Endothelial cell of umbilical vein (primary cell): ENCODE results near the gene LRRC8C. TPM values are rescaled to one million over a fixed set of nuclear protein-coding genes. Genes with fewer than 3 reads are reported as not detected.

Source experiments
- BruUV-seq: library from RNA; stranded (reverse); fragments of 400-500 nt; replicated peaks from 2 replicates; lab custom pipeline; 2021; lab: Mats Ljungman, UMichigan
- CTCF ChIA-PET: fragments of 300-600, 350-600 bp; sonication (Branson Sonifier 250); formaldehyde crosslinking; loops from one replicate; lab custom pipeline; 2021; ENCODE audit warnings: antibody characterized with exemption, inconsistent platforms; lab: Charles Lee
- POLR2A ChIA-PET: fragments of 300-600, 350-600 bp; sonication (Branson Sonifier 250); formaldehyde crosslinking; loops from one replicate; lab custom pipeline; 2021; ENCODE audit warnings: antibody characterized with exemption, inconsistent platforms; lab: Charles Lee
- DNase-seq: peaks from one replicate; pipeline ENCODE4 v3.0.0-alpha.2; 2011; ENCODE audit warnings: low read depth, low spot score
- FAIRE-seq: peaks from 2 replicates; lab custom pipeline; 2011; peaks lifted over from hg19 to GRCh38; lab: Jason Lieb, UNC
- H2AFZ ChIP-seq: 2 replicates; pipeline ENCODE4 v1.6.0; 2012; ENCODE audit warnings: low read depth, low read length, control low read depth, inconsistent platforms
- H3K27ac ChIP-seq: 2 replicates; pipeline ENCODE4 v1.5.1; 2011; ENCODE audit warnings: low read depth, mild to moderate bottlenecking, control low read depth, low read length, moderate library complexity; ENCODE audit not compliant: insufficient read depth
- H3K27me3 ChIP-seq, 2 experiments: 2 replicates each; pipeline versions ENCODE4 v1.6.0 to v1.6.1; 2011; ENCODE audit warnings: low read length in 2 of 2, mixed read lengths in 1 of 2; ENCODE audit not compliant: control insufficient read depth in 2 of 2, insufficient read depth in 2 of 2
- H3K36me3 ChIP-seq, 2 experiments: 2 replicates in 1 of 2; 3 replicates in 1 of 2; pipeline ENCODE4 v1.5.1; 2011; ENCODE audit warnings: low read length in 2 of 2, mild to moderate bottlenecking in 1 of 2, moderate library complexity in 1 of 2; ENCODE audit not compliant: control insufficient read depth in 2 of 2, insufficient read depth in 2 of 2; ENCODE audit errors: extremely low read depth in 1 of 2
- H3K4me1 ChIP-seq: 3 replicates; pipeline ENCODE4 v1.5.1; 2011; ENCODE audit warnings: mild to moderate bottlenecking, low read length; ENCODE audit not compliant: control insufficient read depth, insufficient read depth; ENCODE audit errors: extremely low read depth
- H3K4me2 ChIP-seq: 2 replicates; pipeline ENCODE4 v1.6.1; 2011; ENCODE audit warnings: low read length, control low read depth, mixed read lengths; ENCODE audit not compliant: insufficient read depth
- H3K4me3 ChIP-seq, 3 experiments: fragments of 200-600 bp in 1 of 3; sonication (generic), shearing (Covaris generic) in 1 of 3; replicated peaks in 1 of 3; 2 replicates each; pipeline ENCODE4 v1.5.1; 2011 to 2016; ENCODE audit warnings: control low read depth in 3 of 3, low read length in 3 of 3, mild to moderate bottlenecking in 2 of 3, inconsistent platforms in 1 of 3, low read depth in 1 of 3, moderate library complexity in 1 of 3; ENCODE audit not compliant: insufficient read depth in 1 of 3
- H3K79me2 ChIP-seq: 2 replicates; pipeline ENCODE4 v1.6.0; 2012; ENCODE audit warnings: low read length, inconsistent platforms; ENCODE audit not compliant: control insufficient read depth, insufficient read depth
- H3K9ac ChIP-seq: replicated peaks from 2 replicates; pipeline ENCODE3; 2011; ENCODE audit warnings: low read length, control low read depth; ENCODE audit not compliant: insufficient read depth; ENCODE audit errors: extremely low read depth
- H3K9me1 ChIP-seq: replicated peaks from 3 replicates; pipeline ENCODE4 v1.6.0; 2011; ENCODE audit warnings: mild to moderate bottlenecking, low read length; ENCODE audit not compliant: control insufficient read depth, insufficient read depth; ENCODE audit errors: extremely low read depth
- H3K9me3 ChIP-seq: replicated peaks from 2 replicates; pipeline ENCODE4 v1.5.1; 2012; ENCODE audit warnings: low read length, inconsistent platforms; ENCODE audit not compliant: control insufficient read depth, insufficient read depth
- H4K20me1 ChIP-seq: replicated peaks from 2 replicates; pipeline ENCODE3; 2011; ENCODE audit warnings: mild to moderate bottlenecking, low read length; ENCODE audit not compliant: control insufficient read depth, insufficient read depth; ENCODE audit errors: extremely low read depth
- EZH2 ChIP-seq: IDR thresholded peaks from 2 replicates; pipeline ENCODE4 v1.6.1; 2012; ENCODE audit warnings: borderline replicate concordance, low read depth, mild to moderate bottlenecking, moderate library complexity, low read length, inconsistent platforms; ENCODE audit not compliant: severe bottlenecking
- FOS ChIP-seq: IDR thresholded peaks from 2 replicates; pipeline ENCODE4 v1.6.1; 2011; ENCODE audit warnings: mild to moderate bottlenecking, low read length, moderate library complexity, borderline replicate concordance; ENCODE audit not compliant: insufficient read depth
- GATA2 ChIP-seq: IDR thresholded peaks from 2 replicates; pipeline ENCODE4 v1.7.0; 2011; ENCODE audit warnings: low read depth, mild to moderate bottlenecking, moderate library complexity, mixed read lengths, low read length; ENCODE audit not compliant: insufficient read length, insufficient read depth
- JUN ChIP-seq: IDR thresholded peaks from 2 replicates; pipeline ENCODE4 v1.6.1; 2011; ENCODE audit warnings: borderline replicate concordance, low read depth; ENCODE audit not compliant: insufficient read length, insufficient read depth
- MAX ChIP-seq: IDR thresholded peaks from 2 replicates; pipeline ENCODE4 v1.6.1; 2011; ENCODE audit not compliant: insufficient read depth, insufficient read length
- MYC ChIP-seq: IDR thresholded peaks from one replicate; pipeline ENCODE4 v1.6.1; 2011; ENCODE audit warnings: mild to moderate bottlenecking, low read depth, low read length
- POLR2A ChIP-seq: IDR thresholded peaks from 2 replicates; pipeline ENCODE4 v1.6.1; 2012; ENCODE audit warnings: low read depth, mild to moderate bottlenecking, control low read depth, low read length
- POLR2AphosphoS5 ChIP-seq: IDR thresholded peaks from 2 replicates; pipeline ENCODE4 v1.6.1; 2012; ENCODE audit warnings: low read depth, mild to moderate bottlenecking, control low read depth, low read length, moderate library complexity; ENCODE audit not compliant: insufficient read depth
- dilution Hi-C: fragments of 300-500 bp; cut with MboI; formaldehyde crosslinking; loops from one replicate; pipeline ENCODE4 v1.15.0; 2019; ENCODE audit warnings: low sequenced_read_pairs; ENCODE audit not compliant: extremely low pct_ligation_motif_present
- intact Hi-C: fragments of 100-400 bp; cut with micrococcal nuclease; formaldehyde crosslinking; loops from one replicate; pipeline ENCODE4 v1.10.0; 2022
- polyA plus RNA-seq, 4 experiments: library from polyadenylated mRNA; depleted of rRNA in 3 of 4; stranded (reverse) in 3 of 4; unstranded in 1 of 4; fragments of >200 nt; gene quantifications; 2 replicates each; pipeline versions ENCODE4 v1.2.1 to v1.2.3, GENCODE V29; 2011 to 2012; ENCODE audit warnings: missing spikeins in 1 of 4
- total RNA-seq: library from RNA; stranded (reverse); gene quantifications from 2 replicates; pipeline ENCODE4 v1.2.3, GENCODE V29; 2021
- TF ChIP-seq, protein P1 (sequence below), 2 donors: IDR thresholded peaks; 1 replicate in 1 of 2; 2 replicates in 1 of 2; pipeline ENCODE4 v1.5.1; 2011; ENCODE audit warnings: low read length in 2 of 2, mild to moderate bottlenecking in 2 of 2, moderate library complexity in 2 of 2, control low read depth in 1 of 2, inconsistent platforms in 1 of 2, low read depth in 1 of 2; ENCODE audit not compliant: insufficient read depth in 1 of 2; ENCODE audit errors: extremely low read depth in 1 of 2

LRRC8C gene
- total and polyA plus RNA-seq, 2 donors (not counting 3 experiments of a cell fraction or from before 2014, with no cell fraction given), result 33.6 to 51.5 TPM

GRCh38 chr1:89682611-89683010 lies 49.7 kb downstream of the LRRC8C start:
- ChIA-PET CTCF (interaction anchor here (1.0 to 1.6 kb wide), 2 partner anchors 17 to 80 kb away, joined by 3 to 5 read pairs; no protein-coding TSS in a partner anchor), POLR2A (no interaction called here)
- no TSS peak for BruUV-seq
- Histone ChIP-seq H3K27ac (no peak overlapping the region), H3K9ac (no peak overlapping the region), H2AFZ (no peak overlapping the region), H3K9me1 (no peaks in the 10 kb centered on the region), H3K36me3 (peaks cover 5 to 13% of the 10 kb centered on the region in 2 experiments), H3K4me1 (no peaks in the 10 kb centered on the region), H3K79me2 (peaks cover 74% of the 10 kb centered on the region), H3K4me2 (no peak overlapping the region), H3K9me3 (no peaks in the 10 kb centered on the region), H3K27me3 (no peaks in the 10 kb centered on the region), H4K20me1 (peaks cover 7% of the 10 kb centered on the region), H3K4me3 (no peak overlapping the region)
- dilution Hi-C loops, result no loop called here
- intact Hi-C loops, result no loop called here
- TF ChIP-seq POLR2A (no peak), FOS (no peak), MAX (no peak), EZH2 (no peak), GATA2 (no peak), POLR2AphosphoS5 (no peak), JUN (no peak), MYC (no peak)
- TF ChIP-seq, protein P1, sequence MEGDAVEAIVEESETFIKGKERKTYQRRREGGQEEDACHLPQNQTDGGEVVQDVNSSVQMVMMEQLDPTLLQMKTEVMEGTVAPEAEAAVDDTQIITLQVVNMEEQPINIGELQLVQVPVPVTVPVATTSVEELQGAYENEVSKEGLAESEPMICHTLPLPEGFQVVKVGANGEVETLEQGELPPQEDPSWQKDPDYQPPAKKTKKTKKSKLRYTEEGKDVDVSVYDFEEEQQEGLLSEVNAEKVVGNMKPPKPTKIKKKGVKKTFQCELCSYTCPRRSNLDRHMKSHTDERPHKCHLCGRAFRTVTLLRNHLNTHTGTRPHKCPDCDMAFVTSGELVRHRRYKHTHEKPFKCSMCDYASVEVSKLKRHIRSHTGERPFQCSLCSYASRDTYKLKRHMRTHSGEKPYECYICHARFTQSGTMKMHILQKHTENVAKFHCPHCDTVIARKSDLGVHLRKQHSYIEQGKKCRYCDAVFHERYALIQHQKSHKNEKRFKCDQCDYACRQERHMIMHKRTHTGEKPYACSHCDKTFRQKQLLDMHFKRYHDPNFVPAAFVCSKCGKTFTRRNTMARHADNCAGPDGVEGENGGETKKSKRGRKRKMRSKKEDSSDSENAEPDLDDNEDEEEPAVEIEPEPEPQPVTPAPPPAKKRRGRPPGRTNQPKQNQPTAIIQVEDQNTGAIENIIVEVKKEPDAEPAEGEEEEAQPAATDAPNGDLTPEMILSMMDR (IDR thresholded peaks at IDR 0.05; ENCODE audit: extremely low read depth in 1 of 2, insufficient read depth in 1 of 2, low read depth in 1 of 2, low read length in 2 of 2), result no peak
- FAIRE-seq (peak; percentile 28), DNase-seq (no peak)
